Left renal pelvis (tissue), 4 donors: Measurements from ENCODE around the gene PRR5. TPM values are rescaled to one million over a fixed set of nuclear protein-coding genes. Genes with fewer than 3 reads are reported as not detected.

Experiments used
- DNase-seq, 4 donors: peaks; one replicate each; pipeline ENCODE4 v3.0.0-alpha.2; 2013; ENCODE audit warnings: low read depth in 4 of 4, low spot score in 3 of 4
- polyA plus RNA-seq, 4 donors: library from polyadenylated mRNA; unstranded; fragments of 120-200 nt; gene quantifications; one replicate each; pipeline ENCODE4 v1.2.1, GENCODE V29; 2013; ENCODE audit not compliant: insufficient read length in 4 of 4

The PRR5 gene
- polyA plus RNA-seq, 4 donors = 18.7 to 36.9 (median 21.2) TPM

DNA sequence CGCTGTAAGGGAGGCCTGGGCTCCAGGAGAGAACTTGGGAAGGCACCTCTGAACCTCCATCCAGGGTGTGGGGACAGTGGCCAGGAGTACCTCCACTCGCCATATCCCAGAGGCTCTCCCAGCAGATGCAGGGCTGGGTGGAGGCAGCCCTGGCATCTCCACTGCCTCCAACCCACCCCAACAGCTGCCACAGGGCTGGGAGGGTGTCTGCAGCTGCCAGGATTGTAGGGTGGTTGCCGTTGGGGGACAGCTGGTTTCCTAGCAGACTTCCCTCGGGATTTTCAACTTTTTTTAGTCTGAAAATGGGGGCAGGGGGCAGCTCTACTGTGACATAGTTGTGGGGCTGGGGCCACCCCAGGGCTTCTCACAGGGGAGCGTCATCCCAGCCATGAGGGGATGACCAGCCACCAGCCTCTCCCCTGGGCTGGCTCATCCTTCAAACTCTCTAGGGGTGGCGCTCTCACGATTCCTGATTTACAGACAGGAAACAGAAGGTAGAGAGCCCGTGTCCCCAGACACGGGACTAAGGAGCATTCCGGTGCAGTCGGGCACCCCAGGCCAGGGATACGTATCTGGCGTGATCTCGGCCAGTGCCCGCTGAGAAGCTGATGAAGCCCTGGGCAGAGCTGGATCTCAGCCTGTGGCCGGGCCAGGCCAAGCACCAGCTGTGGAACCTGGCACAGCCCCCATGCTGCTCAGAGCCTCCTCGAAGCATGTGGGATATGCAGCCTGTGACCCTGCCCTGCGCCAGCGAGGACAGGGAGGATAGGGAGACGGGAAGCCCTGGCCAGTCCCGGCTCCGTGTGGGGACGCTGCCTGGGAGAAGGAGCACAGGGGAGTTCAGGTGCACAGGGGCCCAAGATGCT lies 9.9 kb downstream of the PRR5 start:
- DNase-seq = no peak

DNA sequence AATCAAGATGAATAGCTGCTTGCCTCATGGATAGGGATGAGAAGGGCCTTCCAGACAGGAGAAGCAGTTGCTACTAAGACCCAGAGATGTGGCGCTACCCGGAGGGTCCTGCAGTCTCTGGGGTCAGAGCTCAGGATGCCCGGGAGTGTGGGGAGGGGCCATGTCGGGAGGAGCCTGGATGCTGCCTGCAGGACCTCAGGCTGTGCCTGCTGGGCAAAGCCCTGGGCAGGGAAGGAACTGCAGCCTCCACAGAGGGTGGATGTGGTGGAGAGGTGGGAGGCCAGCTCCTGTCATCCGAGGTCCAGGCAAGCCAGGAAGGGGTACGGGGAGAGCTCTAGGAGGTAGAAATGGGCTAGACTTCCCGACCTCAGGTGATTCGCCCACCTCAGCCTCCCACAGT lies 11.0 kb downstream of the PRR5 start:
- DNase-seq = no peak

DNA sequence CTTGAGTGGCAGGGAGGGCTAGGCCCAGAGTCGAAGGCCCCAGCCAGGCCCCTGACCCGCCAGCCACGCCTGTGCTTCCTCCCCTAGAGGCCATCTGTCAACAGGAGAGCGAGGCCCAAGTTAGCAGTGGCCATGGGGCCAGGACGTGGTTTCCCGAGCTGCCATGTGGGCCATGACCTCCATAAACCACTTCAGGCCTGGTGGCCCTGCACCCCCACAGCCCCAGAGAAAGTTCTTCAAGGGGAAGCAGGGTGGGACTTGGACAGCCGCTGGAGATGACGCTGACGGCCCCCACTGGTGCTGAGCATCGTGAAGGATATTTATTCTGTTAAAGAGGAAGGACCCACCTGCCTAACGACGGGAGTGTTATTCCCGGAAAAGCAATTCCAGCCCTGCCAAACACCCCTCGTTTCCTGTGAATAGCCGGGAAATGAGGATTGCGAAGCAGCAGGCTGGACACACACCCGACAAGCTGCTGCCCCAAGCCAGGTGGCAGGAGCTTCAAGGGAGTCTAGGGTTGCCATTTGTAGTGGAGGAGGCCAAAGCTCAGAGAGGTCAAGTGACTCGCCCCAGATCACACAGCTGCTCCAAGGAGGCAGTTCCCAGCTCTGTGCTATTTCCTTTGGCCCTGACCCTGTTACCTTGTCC lies 12.8 kb downstream of the PRR5 start:
- no peak for DNase-seq

- no peak for DNase-seq
Observed at GRCh38 chr22:44718418-44718817, 16.4 kb downstream of the PRR5 start.

GRCh38 chr22:44719586-44720368 lies 17.8 kb downstream of the PRR5 start:
- no peak for DNase-seq

DNA sequence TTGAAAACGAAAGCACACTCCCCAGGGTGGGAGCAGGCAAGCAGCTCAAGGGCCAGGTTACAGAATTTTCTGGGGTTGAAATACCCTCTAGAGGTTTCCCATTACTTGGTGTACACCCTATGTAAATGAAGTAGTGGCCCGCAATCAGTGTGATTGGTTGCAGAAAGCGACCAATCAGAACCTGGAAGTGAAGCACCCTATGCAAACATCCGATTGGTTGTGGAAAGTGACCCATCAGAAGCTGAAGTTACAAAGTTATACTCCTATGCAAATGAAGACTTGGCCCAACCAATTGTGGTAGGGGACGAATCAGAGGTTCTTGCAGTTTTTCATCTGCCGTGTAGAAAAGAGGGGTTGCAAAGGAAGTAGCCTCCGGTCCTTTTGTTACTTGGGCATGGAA lies 19.2 kb downstream of the PRR5 start:
- no peak for DNase-seq

- DNase-seq = no peak
Observed at GRCh38 chr22:44722611-44723010, 20.6 kb downstream of the PRR5 start.

GRCh38 chr22:44723801-44724200 lies 21.8 kb downstream of the PRR5 start:
- DNase-seq = no peak

DNA sequence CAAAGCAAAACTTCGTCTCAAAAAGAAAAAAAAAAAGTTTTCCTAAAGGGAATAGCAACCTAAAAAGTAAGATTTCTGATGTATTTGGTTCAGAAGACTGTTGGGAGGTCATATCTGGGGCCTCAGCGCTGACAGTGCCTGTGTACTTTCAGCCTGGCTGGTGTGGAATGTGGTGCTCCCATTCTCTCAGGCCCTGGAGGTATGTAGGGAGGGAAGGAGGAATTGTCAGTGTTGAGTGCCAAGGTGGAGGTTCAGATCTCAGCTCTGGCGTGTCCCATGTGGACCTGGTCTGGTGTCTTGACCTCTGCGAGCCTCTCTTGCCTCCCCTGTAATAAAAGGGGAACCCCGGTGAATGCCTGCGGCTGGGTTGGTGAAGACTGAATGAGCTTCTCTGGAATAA lies 22.4 kb downstream of the PRR5 start:
- no peak for DNase-seq

DNA sequence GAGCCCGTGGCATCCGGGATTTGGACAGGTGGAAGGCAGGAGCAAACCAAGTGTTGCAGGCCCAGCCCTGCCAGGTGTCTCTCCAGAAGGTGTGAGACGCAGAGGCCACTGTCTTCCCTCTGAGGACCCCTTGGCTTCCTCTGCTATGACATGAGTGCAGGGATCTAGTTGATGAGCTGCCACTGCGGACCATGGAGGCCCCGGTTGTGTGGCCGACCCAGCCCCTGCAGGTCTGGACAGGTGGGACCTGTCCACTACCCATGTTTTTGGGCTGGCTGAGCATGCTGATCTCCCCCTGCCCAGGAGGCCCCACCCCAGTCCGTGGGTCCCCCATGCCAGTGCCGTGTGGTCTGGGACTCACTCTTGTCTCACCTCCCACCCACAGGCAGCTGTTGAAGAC lies 22.9 kb downstream of the PRR5 start:
- no peak for DNase-seq

DNA sequence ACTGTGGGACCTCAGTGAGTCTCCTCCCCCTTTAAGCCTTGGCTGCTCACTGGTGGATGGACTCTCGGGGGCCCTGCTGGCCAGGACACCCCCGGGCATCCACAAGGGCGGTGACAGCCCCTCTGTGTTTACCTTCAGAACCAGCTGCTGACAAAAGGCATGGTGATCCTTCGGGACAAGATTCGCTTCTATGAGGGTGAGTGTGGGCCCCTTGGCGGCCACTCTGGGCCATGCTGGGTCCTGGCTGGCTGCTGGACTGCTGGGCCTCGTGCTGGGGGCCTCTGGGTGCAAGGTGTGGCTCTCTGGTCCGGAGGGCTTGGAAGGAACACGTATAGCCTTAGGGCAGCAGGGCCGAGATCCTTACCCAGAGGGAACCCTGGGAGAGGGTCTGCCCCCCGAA lies 24.4 kb downstream of the PRR5 start:
- DNase-seq = no peak

DNA sequence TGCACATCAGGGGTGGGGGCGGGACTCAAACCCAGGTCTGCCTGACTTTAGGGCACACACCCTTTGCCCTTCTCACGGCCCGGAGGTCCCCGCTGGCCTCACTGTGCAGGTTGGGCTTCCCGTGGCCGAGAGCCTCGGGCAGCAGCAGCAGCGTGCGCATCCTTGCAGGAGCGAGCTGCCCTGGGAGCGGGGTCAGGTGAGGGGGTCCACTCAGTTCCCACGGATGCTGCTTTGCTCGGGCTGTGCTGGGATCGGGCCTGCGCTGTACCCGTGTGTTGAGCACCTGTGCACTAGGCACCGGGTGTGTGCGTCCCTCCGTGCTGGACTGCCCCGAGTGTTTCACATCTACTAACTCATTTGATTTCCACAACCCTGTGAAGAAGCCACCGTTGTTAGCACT lies 25.1 kb downstream of the PRR5 start:
- DNase-seq = no peak

DNA sequence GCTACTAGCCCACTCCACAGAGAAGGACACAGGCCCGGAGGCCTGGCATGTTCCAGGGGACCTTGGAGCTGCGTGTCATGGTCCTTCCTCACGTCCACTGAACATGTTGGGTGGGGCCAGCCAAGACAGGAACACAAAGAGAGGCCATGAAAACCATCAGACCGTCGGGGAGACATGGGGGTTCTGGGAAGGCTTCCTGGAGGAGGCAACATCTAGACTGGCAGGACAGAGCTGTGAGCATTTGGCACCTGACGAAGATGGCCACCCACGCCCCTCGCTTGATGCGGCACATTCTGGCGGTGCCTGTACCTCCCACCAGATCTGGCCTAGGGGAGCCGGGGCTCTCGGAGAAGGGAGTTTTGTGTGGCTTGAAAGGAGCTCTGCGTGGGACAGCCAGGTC lies 25.7 kb downstream of the PRR5 start:
- no peak for DNase-seq

GRCh38 chr22:44728761-44729324 lies 26.8 kb downstream of the PRR5 start:
- no peak for DNase-seq

DNA sequence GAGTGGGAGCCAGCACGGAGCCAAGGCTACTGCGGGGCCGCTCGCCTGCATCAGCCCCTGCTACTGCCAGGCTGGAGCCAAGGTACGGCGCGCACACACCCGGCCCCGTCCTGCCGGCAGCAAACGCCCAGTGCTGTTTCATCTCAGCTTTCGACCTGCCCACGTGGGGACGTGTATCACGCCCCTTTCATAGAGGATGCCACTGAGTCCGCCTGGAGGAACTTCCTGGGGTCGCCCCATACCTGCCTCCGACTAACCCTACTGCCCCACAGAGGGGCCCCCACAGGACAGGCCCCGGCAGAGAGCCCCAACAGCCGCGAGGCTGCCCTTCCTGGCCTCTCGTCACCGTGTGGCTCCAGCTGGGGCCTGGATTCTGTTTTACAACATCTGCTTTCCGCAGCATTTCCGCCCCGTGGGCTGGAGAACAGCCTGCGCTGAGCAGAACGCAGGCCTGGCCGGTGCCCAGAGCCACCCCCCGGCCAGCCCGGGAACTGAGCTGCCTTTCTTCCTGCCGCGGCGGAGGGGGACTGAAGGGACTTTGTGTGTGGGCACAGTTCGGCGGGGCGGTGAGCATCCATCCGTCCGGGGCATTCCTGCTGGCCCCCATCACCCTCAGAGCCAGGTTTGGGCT lies 27.5 kb downstream of the PRR5 start:
- peak in 2 of 4 donors; percentile 64 to 70 for DNase-seq

- no peak for DNase-seq
Observed at GRCh38 chr22:44730022-44730393, 28.0 kb downstream of the PRR5 start.

DNA sequence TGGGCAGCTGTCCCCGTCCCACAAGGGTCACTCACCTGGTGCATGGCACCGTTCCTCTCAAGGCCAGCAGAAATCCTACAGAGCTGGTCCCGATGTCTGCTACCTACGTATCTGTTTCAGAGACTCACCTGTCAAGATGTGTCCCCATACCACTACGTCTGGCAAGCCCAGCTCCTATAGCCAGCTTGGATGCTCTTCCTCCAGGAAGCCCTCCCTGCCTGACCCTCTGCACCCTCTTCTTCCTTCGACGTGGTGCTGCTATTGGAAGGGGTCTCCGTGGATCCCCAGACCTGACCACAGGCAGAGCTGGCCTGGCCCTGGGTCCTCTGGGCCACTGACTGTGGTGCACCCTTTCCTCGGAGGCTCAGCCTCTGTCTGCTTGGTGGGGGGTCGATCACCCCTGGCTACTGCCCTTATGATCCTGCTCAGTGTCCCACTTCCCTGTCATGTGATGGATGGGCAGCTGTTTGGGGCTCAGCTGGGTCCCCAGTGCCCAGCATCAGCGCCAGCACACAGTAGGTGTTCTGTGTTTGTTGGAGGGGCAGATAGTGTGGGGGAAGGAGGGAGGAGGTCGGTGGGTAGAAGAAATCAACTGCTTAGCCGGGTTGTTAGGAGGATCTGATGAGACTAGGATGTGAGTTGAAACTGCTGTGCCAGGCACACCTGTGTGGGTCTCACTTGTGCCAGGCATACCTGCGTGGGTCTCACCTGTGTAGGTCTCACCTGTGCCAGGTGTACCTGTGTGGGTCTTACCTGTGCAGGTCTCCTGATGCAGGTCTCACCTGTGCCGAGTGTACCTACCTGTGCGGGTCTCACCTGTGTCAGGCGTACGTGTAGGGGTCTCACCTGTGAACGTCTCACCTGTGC lies 28.7 kb downstream of the PRR5 start:
- no peak for DNase-seq

DNA sequence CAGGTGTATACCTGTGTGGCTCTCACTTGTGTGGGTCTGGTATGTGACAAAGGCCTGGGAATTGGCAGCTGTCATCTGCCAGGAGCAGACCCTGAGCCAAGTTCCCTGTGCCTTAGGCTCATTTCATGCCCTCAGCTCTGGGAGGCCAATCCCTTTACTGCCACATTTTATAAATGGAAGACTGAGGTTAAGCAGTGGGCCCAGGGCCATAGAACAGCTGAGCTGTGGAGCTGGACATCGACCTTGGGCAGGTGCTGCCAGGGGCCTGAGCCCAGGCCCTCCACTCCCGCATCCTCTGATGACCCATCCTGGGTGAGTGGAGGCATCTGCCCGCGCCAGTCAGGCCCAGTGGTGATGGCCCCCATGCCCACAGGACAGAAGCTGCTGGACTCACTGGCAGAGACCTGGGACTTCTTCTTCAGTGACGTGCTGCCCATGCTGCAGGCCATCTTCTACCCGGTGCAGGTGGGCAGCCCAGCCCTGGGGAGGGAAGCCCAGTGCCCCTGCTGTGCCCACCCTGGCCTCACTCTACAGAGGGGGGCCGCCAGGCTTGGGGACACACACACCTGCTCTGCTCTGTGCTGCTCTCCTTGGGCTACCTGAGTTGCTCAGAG lies 29.5 kb downstream of the PRR5 start:
- DNase-seq = no peak

DNA sequence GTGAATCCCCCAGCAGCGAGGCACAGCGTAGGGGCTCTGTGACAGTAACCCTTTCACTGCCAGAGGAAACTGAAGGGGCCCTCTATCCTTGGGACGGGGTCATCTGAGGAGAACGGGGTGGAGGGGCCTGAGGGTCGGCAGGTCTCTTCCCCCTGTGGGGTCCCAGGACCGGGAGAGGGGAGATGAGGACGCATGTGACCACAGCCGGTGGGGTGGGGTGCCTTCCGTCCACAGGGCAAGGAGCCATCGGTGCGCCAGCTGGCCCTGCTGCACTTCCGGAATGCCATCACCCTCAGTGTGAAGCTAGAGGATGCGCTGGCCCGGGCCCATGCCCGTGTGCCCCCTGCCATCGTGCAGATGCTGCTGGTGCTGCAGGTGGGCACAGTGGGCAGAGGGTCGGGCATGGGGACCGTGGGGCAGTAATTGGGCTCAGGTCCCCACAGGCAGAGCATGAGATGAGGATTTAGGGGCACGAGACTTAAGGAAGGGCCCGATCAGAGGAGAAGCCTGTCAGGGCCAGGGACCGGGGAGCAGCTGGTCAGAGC lies 30.1 kb downstream of the PRR5 start:
- DNase-seq = no peak
